ENCODE measurements around the gene ABHD17A.

DNA sequence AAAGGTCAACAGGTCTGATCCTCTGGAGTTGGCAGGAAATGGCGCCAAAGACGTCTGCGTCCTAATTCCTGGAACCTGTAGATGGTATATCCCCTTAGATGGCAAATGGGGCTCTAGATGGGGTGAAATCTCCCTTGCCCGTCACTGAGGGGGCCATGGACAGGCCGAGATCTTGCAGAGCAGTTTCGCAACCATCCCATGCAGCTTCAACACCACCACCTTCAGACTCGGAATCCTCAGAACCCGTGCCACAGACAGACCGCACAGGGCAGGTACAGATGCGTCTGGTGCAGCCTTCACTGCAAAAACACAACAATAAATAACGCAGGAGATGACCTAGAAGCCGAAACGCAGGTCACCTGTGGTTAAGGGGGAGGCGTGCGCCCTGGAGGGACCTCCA, 54.7 kb downstream of the ABHD17A start:
- TF ChIP-seq, protein P1, sequence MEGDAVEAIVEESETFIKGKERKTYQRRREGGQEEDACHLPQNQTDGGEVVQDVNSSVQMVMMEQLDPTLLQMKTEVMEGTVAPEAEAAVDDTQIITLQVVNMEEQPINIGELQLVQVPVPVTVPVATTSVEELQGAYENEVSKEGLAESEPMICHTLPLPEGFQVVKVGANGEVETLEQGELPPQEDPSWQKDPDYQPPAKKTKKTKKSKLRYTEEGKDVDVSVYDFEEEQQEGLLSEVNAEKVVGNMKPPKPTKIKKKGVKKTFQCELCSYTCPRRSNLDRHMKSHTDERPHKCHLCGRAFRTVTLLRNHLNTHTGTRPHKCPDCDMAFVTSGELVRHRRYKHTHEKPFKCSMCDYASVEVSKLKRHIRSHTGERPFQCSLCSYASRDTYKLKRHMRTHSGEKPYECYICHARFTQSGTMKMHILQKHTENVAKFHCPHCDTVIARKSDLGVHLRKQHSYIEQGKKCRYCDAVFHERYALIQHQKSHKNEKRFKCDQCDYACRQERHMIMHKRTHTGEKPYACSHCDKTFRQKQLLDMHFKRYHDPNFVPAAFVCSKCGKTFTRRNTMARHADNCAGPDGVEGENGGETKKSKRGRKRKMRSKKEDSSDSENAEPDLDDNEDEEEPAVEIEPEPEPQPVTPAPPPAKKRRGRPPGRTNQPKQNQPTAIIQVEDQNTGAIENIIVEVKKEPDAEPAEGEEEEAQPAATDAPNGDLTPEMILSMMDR (IDR thresholded peaks at IDR 0.05) = no peak
- TF ChIP-seq EP300 (IDR thresholded peaks at IDR 0.05) (no peak), POLR2AphosphoS5 (IDR thresholded peaks at IDR 0.05) (no peak), POLR2A (IDR thresholded peaks at IDR 0.05) (no peak)
